Ovary (tissue), 9 donors: Measurements from ENCODE around the gene TUBB3. TPM values are rescaled to one million over a fixed set of nuclear protein-coding genes. Genes with fewer than 3 reads are reported as not detected.
"Not testable (repeated sequence)": the region's sequence is repeated elsewhere in the genome, so short reads cannot be mapped to it uniquely, and the experiment has no call there.

ENCODE experiments used
- DNase-seq, 5 donors: peaks; one replicate each; pipeline ENCODE4 v3.0.0-alpha.2; 2019 to 2020
- H3K27ac ChIP-seq, 2 donors: fragments of 200-600 bp; one replicate each; pipeline versions ENCODE4 v1.5.1 to v1.8.0; 2019 to 2022
- H3K27me3 ChIP-seq: fragments of 200-600 bp; one replicate; pipeline ENCODE4 v1.8.0; 2022
- H3K36me3 ChIP-seq: fragments of 200-600 bp; sonication (generic); one replicate; pipeline ENCODE4 v1.5.1; 2019
- H3K4me1 ChIP-seq: one replicate; pipeline ENCODE4 v1.8.1; 2013; ENCODE audit warnings: mild to moderate bottlenecking, moderate library complexity; ENCODE audit not compliant: insufficient read depth
- H3K4me3 ChIP-seq: fragments of 200-600 bp; sonication (generic); one replicate; pipeline ENCODE4 v1.5.1; 2017
- H3K9me3 ChIP-seq, 2 donors: fragments of 200-600 bp in 1 of 2; sonication (generic) in 1 of 2; one replicate each; pipeline versions ENCODE4 v1.5.1 to v1.8.1; 2013 to 2019; ENCODE audit warnings: mild to moderate bottlenecking in 1 of 2, moderate library complexity in 1 of 2
- EP300 ChIP-seq: sonication (generic); formaldehyde crosslinking; IDR thresholded peaks from one replicate; pipeline ENCODE4 v1.6.1; 2017; ENCODE audit warnings: antibody characterized with exemption
- POLR2A ChIP-seq: fragments of 450-650 bp; IDR thresholded peaks from one replicate; pipeline ENCODE4 v1.6.1; 2017; ENCODE audit warnings: antibody characterized with exemption, mild to moderate bottlenecking, moderate library complexity
- WGBS, 3 donors: extraction: QIAGEN DNeasy Blood & Tissue Kit in 1 of 3; methylation state at CpG; one replicate each; pipeline versions ENCODE4 v1.1.5 to v1.1.7; 2013 to 2017; 5-methylcytosine and 5-hydroxymethylcytosine counted together
- intact Hi-C, 4 donors: fragments of 100-400 bp; cut with DNase I; formaldehyde crosslinking; loops; one replicate each; pipeline versions ENCODE4 v1.11.0 to v1.15.1; 2022 to 2023
- polyA plus RNA-seq, 2 donors: library from polyadenylated mRNA; stranded (reverse); fragments of 200-250 nt in 1 of 2; fragments of 350-450 nt in 1 of 2; fragmentation: Illumina TruSeq in 1 of 2; extraction: RNeasy Lipid Tissue Mini Kit (QIAGEN cat#74804) in 1 of 2; gene quantifications; one replicate each; pipeline ENCODE4 v1.2.3, GENCODE V29; 2013 to 2014
- total RNA-seq, 7 donors: library from RNA; depleted of rRNA in 2 of 7; stranded (reverse); fragments of >200 nt in 2 of 7; fragmentation: NEBNext Ultra II Directional in 3 of 7; extraction: Animal tissue kit (Norgen Biotek cat#: 25700) in 3 of 7; gene quantifications; one replicate each; pipeline versions ENCODE4 v1.1.0 to v1.2.4, GENCODE V29; 2016 to 2023
- TF ChIP-seq, protein P1 (sequence below), 3 donors: fragments of 450-650 bp in 2 of 3; fragments of 200-600 bp in 1 of 3; IDR thresholded peaks; one replicate each; pipeline versions ENCODE4 v1.5.1 to v1.8.0; 2016 to 2022; ENCODE audit warnings: antibody characterized with exemption in 3 of 3, mild to moderate bottlenecking in 1 of 3
- donor health status: DM: no; HTN: no; CAD: no; lungs with moderate emphysema.
- donor health status: DM: no; HTN: no; CAD: no.
- donor health status: Bipolar disorder and iron deficiency.
- donor health status: DM: yes; HTN: yes; CAD: no.
- donor health status: DM: no; HTN: no; CAD: no.
- donor health status: DM: yes; HTN: yes; CAD: no.

Gene TUBB3
- total and polyA plus RNA-seq, 9 donors = 0.73 to 22.6 (median 2.5) TPM

DNA sequence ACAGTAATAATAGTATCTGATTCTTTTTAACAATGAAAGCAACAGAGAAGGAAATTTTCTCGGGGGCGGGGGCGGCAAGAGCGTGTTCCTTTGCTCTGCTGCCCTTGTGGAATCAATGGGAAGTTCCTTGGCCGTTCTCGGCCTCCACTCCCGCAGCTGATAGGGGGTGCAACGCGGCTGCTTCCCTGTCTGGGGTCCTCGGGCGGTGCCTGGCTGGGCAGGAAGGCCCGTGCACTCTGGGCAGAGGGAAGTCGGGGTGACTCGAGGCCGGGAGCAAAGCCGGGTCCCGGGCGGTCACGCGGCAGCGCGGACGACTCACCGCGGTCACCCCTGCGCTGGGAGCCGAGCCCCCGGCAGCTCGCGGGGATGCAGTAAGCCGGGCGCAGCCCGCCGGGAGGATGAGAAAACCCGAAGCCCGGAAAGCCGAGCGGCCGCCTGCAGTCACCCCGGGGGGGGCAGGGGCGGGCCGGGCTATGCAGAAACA is 2.5 kb downstream of the TUBB3 start:
- no peak overlapping the region for H3K27ac ChIP-seq
- H3K36me3 ChIP-seq = no peaks in the 10 kb centered on the region
- TF ChIP-seq, protein P1, sequence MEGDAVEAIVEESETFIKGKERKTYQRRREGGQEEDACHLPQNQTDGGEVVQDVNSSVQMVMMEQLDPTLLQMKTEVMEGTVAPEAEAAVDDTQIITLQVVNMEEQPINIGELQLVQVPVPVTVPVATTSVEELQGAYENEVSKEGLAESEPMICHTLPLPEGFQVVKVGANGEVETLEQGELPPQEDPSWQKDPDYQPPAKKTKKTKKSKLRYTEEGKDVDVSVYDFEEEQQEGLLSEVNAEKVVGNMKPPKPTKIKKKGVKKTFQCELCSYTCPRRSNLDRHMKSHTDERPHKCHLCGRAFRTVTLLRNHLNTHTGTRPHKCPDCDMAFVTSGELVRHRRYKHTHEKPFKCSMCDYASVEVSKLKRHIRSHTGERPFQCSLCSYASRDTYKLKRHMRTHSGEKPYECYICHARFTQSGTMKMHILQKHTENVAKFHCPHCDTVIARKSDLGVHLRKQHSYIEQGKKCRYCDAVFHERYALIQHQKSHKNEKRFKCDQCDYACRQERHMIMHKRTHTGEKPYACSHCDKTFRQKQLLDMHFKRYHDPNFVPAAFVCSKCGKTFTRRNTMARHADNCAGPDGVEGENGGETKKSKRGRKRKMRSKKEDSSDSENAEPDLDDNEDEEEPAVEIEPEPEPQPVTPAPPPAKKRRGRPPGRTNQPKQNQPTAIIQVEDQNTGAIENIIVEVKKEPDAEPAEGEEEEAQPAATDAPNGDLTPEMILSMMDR (IDR thresholded peaks at IDR 0.05) = no peak
- no peak for TF ChIP-seq EP300
- TF ChIP-seq POLR2A = no peak
- intact Hi-C loops = no loop called here
- peaks cover 4% of the 10 kb centered on the region for H3K27me3 ChIP-seq
- WGBS, 3 donors = 1 to 2% (median 1%) methylated on average over 30 to 42 of the region's 42 CpGs
- peaks cover 5% of the 10 kb centered on the region for H3K4me1 ChIP-seq
- H3K4me3 ChIP-seq = peak overlapping the region; percentile 27
- H3K9me3 ChIP-seq = no peaks in the 10 kb centered on the region
- no peak for DNase-seq

DNA sequence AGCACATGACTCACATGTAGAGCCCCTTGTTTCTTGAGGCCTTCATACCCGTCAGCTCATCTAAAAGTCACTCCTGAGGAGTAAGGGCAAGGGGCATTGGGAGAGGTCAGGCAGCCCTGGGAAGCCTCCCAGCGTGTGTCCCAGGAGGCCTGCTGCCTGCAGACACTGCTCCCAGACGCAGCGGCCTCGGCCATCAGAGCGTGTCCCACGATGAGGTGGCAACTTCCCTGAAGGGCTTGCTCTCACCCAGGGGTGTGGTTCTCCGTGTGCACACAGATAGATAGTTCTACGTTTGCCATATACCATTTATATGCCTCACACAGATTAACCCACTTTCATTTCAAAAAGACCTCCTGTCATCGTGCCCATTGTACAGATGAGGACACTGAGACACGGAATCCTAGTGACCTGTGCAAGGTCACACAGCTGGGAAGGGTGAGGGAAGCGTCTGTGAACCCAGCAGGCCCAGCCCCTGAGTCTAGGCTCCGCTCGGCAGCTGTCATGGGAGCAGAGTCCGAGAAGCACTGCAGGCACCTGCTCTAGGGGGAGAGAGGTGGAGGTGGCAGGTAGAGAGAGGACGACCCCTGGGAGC is 8.3 kb downstream of the TUBB3 start:
- no peak for DNase-seq
- H3K9me3 ChIP-seq = no peaks in the 10 kb centered on the region
- intact Hi-C loops = no loop called here
- no peak overlapping the region for H3K4me3 ChIP-seq
- no peak overlapping the region for H3K27ac ChIP-seq
- 84 to 95% (median 92%) methylated on average over 16 of the region's 16 CpGs for WGBS, 3 donors
- no peaks in the 10 kb centered on the region for H3K27me3 ChIP-seq
- no peaks in the 10 kb centered on the region for H3K4me1 ChIP-seq
- TF ChIP-seq EP300 (no peak), POLR2A (no peak)
- TF ChIP-seq, protein P1 (IDR thresholded peaks at IDR 0.05) = no peak
- H3K36me3 ChIP-seq = no peaks in the 10 kb centered on the region

DNA sequence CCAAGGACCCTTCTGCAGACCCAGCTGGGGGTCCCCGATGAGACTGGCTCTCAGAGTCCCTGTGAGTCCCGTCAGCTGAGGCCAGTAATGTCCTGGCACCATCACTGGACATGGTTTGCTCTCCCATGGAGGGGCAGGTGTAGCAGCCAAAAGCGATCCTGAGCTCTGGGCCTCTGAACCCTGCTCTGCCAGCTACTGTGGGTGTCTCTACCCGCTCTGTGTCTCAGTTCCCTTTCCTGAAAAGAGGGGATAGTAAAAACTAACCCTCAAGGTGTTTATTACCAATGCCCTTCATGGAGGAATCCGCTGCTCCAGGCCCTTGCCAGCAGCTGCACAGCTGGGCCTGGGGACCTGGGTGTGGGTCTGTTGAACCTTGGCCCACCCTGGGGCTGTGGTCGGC is 8.8 kb downstream of the TUBB3 start:
- Histone ChIP-seq H3K36me3 (no peaks in the 10 kb centered on the region), H3K9me3 (no peaks in the 10 kb centered on the region), H3K27me3 (no peaks in the 10 kb centered on the region), H3K27ac (no peak overlapping the region), H3K4me1 (no peaks in the 10 kb centered on the region), H3K4me3 (no peak overlapping the region)
- 90 to 95% (median 90%) methylated on average over 6 of the region's 6 CpGs for WGBS, 3 donors
- intact Hi-C loops = no loop called here
- DNase-seq = no peak
- TF ChIP-seq EP300 = no peak
- no peak for TF ChIP-seq POLR2A
- TF ChIP-seq, protein P1 (IDR thresholded peaks at IDR 0.05) = no peak

DNA sequence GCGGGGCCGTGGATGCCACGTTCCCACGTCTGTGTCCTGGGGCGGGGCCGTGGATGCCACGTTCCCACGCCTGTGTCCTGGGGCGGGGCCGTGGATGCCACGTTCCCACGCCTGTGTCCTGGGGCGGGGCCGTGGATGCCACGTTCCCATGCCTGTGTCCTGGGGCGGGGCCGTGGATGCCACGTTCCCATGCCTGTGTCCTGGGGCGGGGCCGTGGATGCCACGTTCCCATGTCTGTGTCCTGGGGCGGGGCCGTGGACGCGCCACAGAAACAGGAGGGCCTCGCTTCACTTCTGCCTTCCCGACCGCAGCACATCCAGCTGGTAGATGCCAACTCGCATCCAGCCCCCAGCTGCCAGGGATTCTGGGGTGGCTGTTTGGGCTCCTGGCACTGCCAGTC is 10.9 kb downstream of the TUBB3 start:
- H3K27ac ChIP-seq, DNase-seq, intact Hi-C loops, H3K27me3 ChIP-seq, H3K9me3 ChIP-seq, H3K36me3 ChIP-seq, H3K4me1 ChIP-seq, H3K4me3 ChIP-seq: not testable (repeated sequence)
- 94 to 96% (median 94%) methylated on average over 10 to 29 of the region's 29 CpGs for WGBS, 3 donors
